NCI-H146 treated with DMSO at 0.1 percent for 48 hours (cell line): ENCODE data around the gene FAM98C.
"Not testable (repeated sequence)": the region's sequence is repeated elsewhere in the genome, so short reads cannot be mapped to it uniquely, and the experiment has no call there.

Experiments used
- DNase-seq: peaks from one replicate; lab custom pipeline; 2025; ENCODE audit not compliant: unreplicated experiment; lab: John Stamatoyannopoulos, UW

FAM98C gene

GRCh38 chr19:38425222-38425809 lies 22.4 kb downstream of the FAM98C start:
- DNase-seq, result no peak

DNA sequence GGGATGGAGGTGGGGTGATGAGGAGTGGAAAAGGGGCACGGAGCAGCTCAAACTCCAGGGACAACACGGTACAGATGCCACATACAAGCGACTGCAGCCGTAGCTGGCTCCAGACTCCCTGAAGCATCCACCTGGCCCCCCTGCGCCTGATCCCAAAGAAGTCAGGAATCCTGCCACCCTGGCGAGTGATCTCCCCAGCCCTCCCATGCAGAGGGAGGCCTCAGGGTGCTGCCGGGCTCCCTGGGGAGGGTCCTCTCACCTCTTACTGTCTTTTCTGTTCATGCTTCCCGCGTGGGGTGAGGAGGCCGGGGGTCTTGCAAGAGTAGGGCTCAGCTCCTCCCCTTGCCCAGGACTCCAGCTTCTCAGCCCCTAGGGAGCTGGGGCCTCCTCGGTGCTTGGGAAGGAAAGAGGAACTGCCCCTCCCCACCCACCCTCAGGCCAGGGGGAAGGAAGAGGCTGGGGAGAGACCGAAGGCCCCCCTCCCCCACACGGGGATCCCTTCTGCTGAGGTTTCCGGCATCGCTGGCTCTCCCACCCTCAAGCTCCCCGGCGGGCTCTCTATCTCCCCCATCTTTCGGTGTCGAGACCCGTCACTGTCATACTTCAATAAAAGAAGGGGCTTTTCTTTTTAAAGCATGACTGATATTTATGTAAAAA lies 23.0 kb downstream of the FAM98C start, which contains the start of gene RASGRP4:
RASGRP4 (minus strand) TSS at position 410 of the 657 bp plus-strand sequence; CDS start at position 282, 128 bp downstream.
- no peak for DNase-seq

- not testable (repeated sequence) for DNase-seq
Observed at GRCh38 chr19:38427035-38427677, 24.3 kb downstream of the FAM98C start.

GRCh38 chr19:38429055-38429810 lies 26.3 kb downstream of the FAM98C start:
- no peak for DNase-seq

- no peak for DNase-seq
Observed at GRCh38 chr19:38429811-38430156, 26.9 kb downstream of the FAM98C start.

DNA sequence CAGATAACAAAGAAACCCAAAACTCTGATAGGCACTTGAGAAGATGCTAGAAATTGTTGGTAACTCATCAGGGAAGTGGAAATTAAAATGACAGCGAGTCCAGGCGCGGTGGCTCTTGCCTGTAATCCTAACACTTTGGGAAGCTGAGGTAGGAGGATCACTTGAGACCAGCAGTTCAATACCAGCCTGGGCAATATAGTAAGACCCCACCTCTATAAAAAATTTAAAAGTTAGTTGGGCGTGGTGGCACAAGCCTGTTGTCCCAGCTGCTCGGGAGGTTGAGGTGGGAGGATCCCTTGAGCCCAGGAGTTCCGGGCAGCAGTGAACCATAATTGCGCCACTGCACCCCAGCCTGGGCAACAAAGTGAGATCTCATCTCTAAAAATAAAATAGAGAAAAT lies 28.0 kb downstream of the FAM98C start:
- no peak for DNase-seq

GRCh38 chr19:38433268-38433733 lies 30.4 kb downstream of the FAM98C start, which contains the start of gene RYR1:
RYR1 (plus strand) TSS chr19:38433691; CDS start chr19:38433830, 139 bp downstream.
- no peak for DNase-seq

DNA sequence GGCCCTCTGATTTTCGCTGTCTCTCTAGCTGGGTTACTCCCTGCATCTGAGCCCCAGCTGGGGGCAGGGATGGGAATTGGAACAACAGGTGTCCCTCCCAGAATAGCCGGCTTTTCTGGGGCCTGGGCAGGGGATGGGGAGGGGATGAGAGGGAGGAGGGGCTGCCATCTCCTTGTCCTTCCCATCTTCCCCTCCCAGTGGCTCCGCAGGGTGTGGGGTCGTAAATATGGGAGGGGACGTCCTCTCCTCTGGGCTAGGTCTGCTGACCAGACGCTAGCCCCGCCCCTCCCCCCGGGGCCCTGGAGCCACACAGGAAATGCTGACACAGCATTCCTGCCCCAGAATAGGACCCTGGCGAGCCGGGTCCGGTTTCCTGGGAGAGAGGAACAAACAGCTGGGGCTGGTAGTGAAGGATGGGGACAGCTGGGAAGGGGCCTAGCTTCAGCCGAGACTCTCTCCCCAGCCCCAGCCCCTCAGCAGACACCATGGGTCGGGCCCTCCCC lies 31.7 kb downstream of the FAM98C start:
- DNase-seq, result no peak

DNA sequence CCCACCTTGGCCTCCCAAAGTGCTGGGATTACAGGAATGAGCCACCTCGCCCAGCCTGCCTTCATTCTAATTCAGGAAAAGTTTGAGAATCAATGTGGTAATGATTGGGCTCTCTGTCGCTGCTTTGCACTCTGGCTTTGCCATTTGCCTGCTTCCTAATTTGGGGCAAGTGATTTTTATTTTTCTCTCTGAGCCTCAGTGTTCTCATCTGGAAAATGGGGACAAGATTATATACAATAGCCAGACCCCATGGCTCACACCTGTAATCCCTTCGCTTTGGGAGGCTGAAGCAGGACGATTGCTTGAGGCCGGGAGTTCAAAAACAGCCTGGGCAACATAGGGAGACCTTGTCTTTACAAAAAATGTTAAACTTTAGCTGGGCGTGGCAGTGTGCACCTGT lies 34.4 kb downstream of the FAM98C start:
- no peak for DNase-seq

GRCh38 chr19:38437917-38438316 lies 35.0 kb downstream of the FAM98C start:
- DNase-seq, result no peak

DNA sequence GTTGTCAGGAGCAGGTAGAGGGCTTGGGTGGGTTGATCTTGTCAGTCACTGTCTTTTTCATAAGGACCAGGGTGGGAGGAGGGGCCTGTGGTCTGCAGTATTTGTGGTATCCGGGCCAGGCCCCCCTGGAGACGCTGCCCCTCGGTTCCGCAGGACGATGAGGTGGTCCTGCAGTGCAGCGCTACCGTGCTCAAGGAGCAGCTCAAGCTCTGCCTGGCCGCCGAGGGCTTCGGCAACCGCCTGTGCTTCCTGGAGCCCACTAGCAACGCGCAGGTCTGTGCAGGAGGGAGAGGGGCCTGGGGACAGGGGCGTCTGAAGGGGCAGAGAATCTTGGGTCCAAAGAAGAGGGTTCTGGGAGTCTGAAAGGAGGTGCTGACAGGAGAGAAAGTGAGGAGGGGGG lies 37.7 kb downstream of the FAM98C start:
- no peak for DNase-seq

DNA sequence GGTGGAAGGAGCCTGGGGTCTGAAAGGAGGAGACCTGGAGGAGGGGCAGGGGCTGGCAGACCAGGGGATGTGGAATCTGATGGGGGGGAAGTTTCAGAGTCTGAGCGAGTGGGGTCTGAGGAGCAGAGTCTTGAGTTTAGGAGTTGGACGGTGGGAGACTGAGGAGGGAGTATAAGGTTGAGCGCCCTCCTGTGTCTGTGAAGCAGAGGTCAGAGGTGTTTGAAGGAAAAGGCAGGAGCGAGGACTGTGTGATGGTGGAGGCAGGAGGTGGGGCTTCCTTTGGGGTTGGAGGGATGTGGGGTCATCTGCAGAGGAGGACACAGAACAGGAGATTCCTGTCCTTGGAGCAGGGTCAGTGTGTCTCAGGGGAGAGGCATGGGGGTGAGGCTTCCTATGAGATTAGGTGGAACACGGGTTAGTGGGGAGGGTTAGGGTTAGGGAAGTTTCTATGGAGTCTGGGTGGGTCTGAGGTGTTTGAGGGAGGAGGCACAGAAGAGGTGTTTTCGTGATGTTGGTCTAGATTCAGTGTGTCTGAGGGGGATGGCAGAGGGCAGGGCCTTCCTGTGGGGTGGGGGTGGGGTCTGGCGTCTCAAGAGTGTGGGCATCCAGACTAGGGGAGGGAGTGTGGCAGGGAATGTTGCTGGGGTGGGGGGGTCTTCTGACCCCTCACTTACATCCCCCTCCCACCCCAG lies 38.9 kb downstream of the FAM98C start:
- no peak for DNase-seq

DNA sequence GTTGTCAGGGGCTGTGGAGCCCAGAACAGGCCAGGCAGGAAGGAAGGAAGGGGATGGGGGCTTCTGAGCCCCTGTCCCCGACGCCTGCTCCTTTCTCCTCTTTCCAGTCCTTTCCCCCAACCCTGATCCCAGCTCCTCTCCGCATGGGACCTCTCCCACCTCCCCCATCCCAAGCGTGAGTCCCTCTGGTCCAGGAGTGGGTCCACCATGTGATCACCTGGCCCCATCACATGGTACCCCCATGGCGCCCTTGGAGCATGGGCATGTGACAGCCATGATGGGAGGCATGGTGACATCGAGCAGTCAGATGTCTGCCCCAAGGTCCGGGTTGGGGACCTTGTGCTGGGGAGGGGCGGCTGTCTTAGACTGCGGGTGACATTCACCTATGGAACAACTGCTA lies 39.8 kb downstream of the FAM98C start:
- no peak for DNase-seq

DNA sequence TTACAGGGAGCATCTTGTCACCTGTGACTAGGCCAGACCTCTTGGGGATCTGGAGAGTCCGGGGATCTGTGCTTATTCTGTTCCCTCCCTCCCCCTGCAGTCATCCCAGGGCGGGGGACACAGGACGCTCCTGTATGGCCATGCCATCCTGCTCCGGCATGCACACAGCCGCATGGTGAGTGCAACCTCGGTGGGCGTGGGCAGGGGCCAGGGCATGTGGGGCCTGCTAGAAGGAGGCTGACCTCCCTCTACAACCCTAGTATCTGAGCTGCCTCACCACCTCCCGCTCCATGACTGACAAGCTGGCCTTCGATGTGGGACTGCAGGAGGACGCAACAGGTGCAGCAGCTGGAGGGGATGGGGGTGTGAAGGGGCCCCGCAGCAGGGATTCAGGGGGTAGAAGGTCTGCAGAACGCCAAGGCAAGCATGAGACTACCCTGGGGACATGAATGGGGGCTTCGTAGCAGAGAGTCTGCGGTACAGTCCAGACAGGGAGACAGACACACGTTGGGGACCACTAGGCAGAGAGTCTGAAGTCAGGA lies 40.6 kb downstream of the FAM98C start:
- no peak for DNase-seq

DNA sequence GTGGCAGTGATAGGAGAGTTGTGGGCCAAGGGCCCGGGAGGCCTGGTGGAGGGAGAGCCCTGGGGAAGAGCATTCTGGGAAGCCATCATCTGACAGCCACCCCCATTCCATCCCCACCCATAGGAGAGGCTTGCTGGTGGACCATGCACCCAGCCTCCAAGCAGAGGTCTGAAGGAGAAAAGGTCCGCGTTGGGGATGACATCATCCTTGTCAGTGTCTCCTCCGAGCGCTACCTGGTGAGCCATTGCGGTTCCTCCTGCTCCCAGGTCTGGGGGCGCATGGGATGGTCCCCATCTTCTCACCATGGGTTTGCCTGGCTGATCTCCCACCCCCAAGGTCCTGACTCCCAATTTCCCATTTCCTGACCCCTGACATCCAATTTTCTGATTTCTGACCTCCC lies 41.1 kb downstream of the FAM98C start:
- no peak for DNase-seq

- no peak for DNase-seq
Observed at GRCh38 chr19:38445362-38445761, 42.5 kb downstream of the FAM98C start.

DNA sequence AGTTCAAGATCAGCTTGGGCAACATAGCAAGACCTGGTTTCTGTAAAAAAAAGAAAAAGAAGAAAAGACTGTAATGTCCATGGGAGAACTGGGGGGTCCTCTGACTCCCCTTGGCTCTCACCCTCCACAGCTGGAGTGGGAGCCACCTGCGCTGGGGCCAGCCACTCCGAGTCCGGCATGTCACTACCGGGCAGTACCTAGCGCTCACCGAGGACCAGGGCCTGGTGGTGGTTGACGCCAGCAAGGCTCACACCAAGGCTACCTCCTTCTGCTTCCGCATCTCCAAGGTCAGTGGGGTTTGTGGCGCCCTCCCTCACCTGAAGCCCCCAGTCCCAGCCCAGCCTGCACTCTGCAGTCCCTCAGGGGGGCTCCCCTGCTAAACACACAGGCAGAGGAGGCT lies 45.3 kb downstream of the FAM98C start:
- no peak for DNase-seq

DNA sequence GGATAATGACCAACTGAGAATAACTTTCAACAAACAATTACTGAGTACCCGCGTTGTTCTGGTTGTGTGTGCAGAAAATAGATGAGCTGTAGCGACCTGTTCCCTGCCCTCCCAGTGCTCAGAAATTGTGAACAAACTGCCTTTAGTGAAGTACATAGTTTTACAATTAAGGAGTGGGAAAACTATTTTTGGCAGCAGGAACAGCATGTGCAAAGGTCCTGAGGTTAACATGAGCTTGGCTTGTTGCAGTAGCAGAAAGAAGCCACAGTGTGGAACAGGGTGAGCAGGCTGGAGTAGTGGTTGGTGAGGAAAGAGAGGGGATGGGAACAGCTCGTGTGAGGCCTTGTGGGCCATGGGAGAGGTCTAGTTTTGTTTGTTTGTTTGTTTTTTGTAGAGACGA lies 46.6 kb downstream of the FAM98C start:
- no peak for DNase-seq

GRCh38 chr19:38451036-38451435 lies 48.1 kb downstream of the FAM98C start:
- no peak for DNase-seq

DNA sequence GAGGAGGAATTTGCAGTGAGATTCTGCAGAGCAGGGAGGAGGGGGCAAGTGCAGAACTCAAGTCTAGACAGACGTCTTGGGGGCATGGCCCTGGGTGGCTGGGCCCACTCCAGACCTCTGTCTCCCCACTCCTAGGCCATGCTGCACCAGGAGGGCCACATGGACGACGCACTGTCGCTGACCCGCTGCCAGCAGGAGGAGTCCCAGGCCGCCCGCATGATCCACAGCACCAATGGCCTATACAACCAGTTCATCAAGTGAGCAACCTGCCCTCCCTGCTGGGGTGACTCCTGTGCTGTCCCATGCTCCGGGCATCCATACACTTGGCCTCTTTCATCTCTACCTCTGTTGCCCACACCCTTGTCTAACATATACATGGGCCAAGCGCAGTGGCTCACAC lies 48.7 kb downstream of the FAM98C start:
- no peak for DNase-seq
